Endothelial cell (in vitro differentiated cells): ENCODE data around the gene SLC16A11. TPM values are rescaled to one million over a fixed set of nuclear protein-coding genes. Genes with fewer than 3 reads are reported as not detected.
A peak's percentile ranks its signal among the peaks of the same experiment; 100 is the strongest.
"Not testable (repeated sequence)": the region's sequence is repeated elsewhere in the genome, so short reads cannot be mapped to it uniquely, and the experiment has no call there.

Experiments used
- DNase-seq: peaks from one replicate; pipeline ENCODE4 v3.0.0; 2021; ENCODE audit warnings: low spot score
- H3K27ac Mint-ChIP-seq: one replicate; pipeline ENCODE4 v1.8.0; 2021; ENCODE audit warnings: mixed read lengths, inconsistent platforms; ENCODE audit not compliant: unreplicated experiment
- H3K27me3 Mint-ChIP-seq: one replicate; pipeline ENCODE4 v1.8.0; 2021; ENCODE audit warnings: mild to moderate bottlenecking, moderate library complexity, mixed read lengths, inconsistent platforms; ENCODE audit not compliant: unreplicated experiment
- H3K36me3 Mint-ChIP-seq: one replicate; pipeline ENCODE4 v1.8.0; 2021; ENCODE audit warnings: mild to moderate bottlenecking, low read depth, mixed read lengths, inconsistent platforms; ENCODE audit not compliant: unreplicated experiment
- H3K4me1 Mint-ChIP-seq: one replicate; pipeline ENCODE4 v1.8.0; 2021; ENCODE audit warnings: mild to moderate bottlenecking, mixed read lengths, inconsistent platforms; ENCODE audit not compliant: unreplicated experiment
- H3K4me3 Mint-ChIP-seq: one replicate; pipeline ENCODE4 v1.8.0; 2021; ENCODE audit warnings: mild to moderate bottlenecking, mixed read lengths, inconsistent platforms; ENCODE audit not compliant: unreplicated experiment
- H3K9me3 Mint-ChIP-seq: one replicate; pipeline ENCODE4 v1.8.0; 2021; ENCODE audit warnings: mixed read lengths, inconsistent platforms; ENCODE audit not compliant: unreplicated experiment
- CTCF ChIP-seq: fragments of 200-600 bp; sonication (generic); IDR thresholded peaks from one replicate; pipeline ENCODE4 v1.5.0; 2021; ENCODE audit warnings: antibody characterized with exemption; ENCODE audit not compliant: unreplicated experiment
- total RNA-seq: library from RNA; stranded (reverse); fragmentation: NEBNext Ultra II Directional; extraction: Animal tissue kit (Norgen Biotek cat#: 25700); gene quantifications from one replicate; pipeline ENCODE4 v1.2.1, GENCODE V29; 2021; ENCODE audit not compliant: unreplicated experiment

Gene SLC16A11
- total RNA-seq, 1 donor from 2014 or later, result 0.33 TPM

DNA sequence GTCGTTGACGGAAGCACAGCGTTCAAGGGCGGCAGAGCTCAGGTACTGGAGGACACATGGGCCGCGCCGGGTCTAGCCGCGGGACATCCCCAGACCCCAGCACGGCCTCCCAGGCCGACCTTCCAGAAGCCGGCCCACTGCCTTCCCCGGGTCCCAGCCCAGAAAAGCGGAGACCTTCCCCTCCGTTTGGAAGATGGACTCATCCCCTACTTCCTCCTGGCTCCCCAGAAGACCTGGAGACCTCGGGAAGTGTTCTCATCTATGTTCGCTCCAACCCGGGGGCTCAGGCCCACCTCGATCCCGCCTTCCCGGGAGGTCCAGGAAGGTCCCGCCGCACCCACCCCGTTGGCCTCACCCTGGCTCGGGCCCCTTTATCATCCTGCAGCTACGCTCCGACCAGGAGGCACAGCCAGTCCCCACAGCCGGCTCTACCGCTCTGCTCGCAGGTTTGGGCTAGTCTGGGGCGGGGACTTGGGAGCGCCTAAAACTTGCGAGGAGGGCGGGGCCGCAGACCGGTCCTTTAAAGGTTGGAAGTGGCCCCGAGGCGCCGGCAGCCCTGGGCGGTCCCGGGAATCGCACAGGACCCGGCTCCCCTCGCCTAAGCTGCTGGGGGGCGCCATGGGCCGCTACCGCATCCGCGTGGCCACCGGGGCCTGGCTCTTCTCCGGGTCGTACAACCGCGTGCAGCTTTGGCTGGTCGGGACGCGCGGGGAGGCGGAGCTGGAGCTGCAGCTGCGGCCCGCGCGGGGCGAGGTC lies 48.2 kb downstream of the SLC16A11 start, which contains the start of gene ALOX12:
Gene ALOX12, plus strand, starts transcription at position 550 of the 756 bp plus-strand sequence. Its CDS starts 69 bp downstream, at position 619.
- Mint-ChIP-seq H3K27me3 (peaks cover 9% of the 10 kb centered on the region), H3K4me3 (peak within 1 kb of the TSS; percentile 74), H3K4me1 (peaks cover 11% of the 10 kb centered on the region), H3K36me3 (peaks cover 35% of the 10 kb centered on the region), H3K27ac (no peak within 1 kb of the TSS), H3K9me3 (no peaks in the 10 kb centered on the region)
- DNase-seq, result peak; percentile 46
- no peak for TF ChIP-seq CTCF

DNA sequence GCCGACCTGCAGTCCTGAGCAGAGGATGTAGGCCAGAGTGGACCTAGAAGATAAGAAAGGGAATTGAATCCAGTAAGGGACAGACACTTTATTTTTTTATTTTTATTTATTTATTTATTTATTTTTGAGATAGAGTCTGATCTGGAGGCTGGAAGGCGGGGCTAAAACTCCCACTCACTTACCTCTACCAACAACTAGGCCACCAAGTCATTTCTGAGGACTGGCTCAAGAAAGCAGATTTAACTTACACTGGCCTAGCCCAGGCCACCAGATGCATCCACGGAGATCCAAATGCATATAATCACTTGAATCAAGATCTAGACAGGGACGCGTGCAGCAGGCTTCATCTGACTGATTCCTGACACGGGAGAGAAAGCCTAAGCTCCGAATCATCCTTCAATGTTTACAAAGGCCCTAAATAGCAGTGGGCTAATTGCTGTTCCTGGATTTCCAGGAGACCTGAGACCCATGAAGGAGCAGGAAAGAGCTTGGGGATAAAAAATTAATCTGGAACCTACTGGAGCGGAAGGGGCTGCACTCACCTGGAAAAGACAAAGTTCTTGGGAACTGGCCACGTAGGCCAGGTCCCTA lies 49.1 kb downstream of the SLC16A11 start:
- H3K9me3 Mint-ChIP-seq, result no peaks in the 10 kb centered on the region
- H3K27me3 Mint-ChIP-seq, result peaks cover 9% of the 10 kb centered on the region
- H3K4me3 Mint-ChIP-seq, result peak overlapping the region; percentile 63
- TF ChIP-seq CTCF, result no peak
- no peak overlapping the region for H3K27ac Mint-ChIP-seq
- peaks cover 29% of the 10 kb centered on the region for H3K36me3 Mint-ChIP-seq
- DNase-seq, result no peak
- H3K4me1 Mint-ChIP-seq, result peaks cover 11% of the 10 kb centered on the region

DNA sequence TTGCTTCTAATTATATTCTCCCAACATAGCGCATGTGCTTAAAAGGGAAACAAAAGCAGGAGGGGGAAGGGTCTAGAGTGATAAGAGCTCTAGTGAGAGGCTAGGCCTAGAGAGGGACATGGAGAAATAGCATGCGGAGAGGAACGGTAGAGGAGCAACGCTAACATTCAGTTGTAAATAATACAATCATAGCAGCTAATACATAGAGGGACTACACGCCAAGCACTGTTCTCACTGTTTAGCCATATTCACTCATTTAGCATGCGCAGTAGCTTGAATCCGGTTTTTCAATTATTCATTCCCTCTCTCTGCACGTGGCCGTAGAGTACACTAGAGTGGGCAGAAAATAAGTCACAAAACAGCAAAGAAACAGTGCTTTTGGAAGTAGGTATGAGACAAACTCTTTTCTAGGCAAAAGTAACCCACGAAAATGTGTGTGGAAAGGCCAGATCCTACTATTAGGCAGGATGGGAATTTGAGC lies 49.7 kb downstream of the SLC16A11 start:
- peaks cover 11% of the 10 kb centered on the region for H3K4me1 Mint-ChIP-seq
- peaks cover 23% of the 10 kb centered on the region for H3K36me3 Mint-ChIP-seq
- no peaks in the 10 kb centered on the region for H3K9me3 Mint-ChIP-seq
- no peak overlapping the region for H3K27ac Mint-ChIP-seq
- H3K4me3 Mint-ChIP-seq, result no peak overlapping the region
- H3K27me3 Mint-ChIP-seq, result peaks cover 9% of the 10 kb centered on the region
- no peak for DNase-seq
- TF ChIP-seq CTCF, result no peak

DNA sequence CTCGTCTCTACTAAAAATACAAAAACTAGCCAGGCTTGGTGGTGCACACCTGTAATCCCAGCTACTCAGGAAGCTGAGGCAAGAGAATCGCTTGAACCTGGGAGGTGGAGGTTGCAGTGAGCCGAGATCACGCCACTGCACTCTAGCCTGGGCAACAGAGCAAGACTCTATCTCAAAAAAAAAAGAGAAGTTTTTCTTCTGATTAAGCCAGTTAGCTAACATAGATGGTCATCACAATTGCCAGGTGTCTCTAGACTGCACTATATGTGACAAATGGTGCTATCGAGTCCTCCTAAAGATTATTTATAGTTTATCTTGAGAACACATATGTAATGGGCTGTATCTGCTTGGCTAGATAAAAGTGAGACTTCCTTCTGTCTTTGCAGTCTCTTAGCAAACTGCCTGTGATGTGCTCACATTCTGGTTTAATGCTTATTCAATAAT lies 50.3 kb downstream of the SLC16A11 start:
- H3K4me3 Mint-ChIP-seq, H3K9me3 Mint-ChIP-seq, H3K27ac Mint-ChIP-seq, DNase-seq, H3K27me3 Mint-ChIP-seq: not testable (repeated sequence)
- Mint-ChIP-seq H3K4me1 (peaks cover 11% of the 10 kb centered on the region), H3K36me3 (peaks cover 20% of the 10 kb centered on the region)

Other genes starting within 250 kb of the SLC16A11 start
- gene TEKT1, start 212.4 kb downstream of the SLC16A11 start, total RNA-seq, result 1.2 TPM
- gene ALOX12, start 48.0 kb downstream of the SLC16A11 start, total RNA-seq, result not detected
- 249 TPM for gene RNASEK, start 31.5 kb downstream of the SLC16A11 start, total RNA-seq
- 271 TPM for gene BCL6B, start 21.0 kb downstream of the SLC16A11 start, total RNA-seq
- gene SLC16A13, start 8.1 kb downstream of the SLC16A11 start, total RNA-seq, result 25.8 TPM
- 30.4 TPM for gene CLEC10A, start 36.2 kb upstream of the SLC16A11 start, total RNA-seq
- 0.41 TPM for gene ASGR2, start 70.7 kb upstream of the SLC16A11 start, total RNA-seq
- 23.9 TPM for gene ASGR1, start 135.3 kb upstream of the SLC16A11 start, total RNA-seq
- gene DLG4, start 175.7 kb upstream of the SLC16A11 start, total RNA-seq, result 44.3 TPM
- 281 TPM for gene ACADVL, start 175.8 kb upstream of the SLC16A11 start, total RNA-seq
- 58.2 TPM for gene DVL2, start 190.4 kb upstream of the SLC16A11 start, total RNA-seq
- 80.9 TPM for gene PHF23, start 195.4 kb upstream of the SLC16A11 start, total RNA-seq
- gene GABARAP, start 198.4 kb upstream of the SLC16A11 start, total RNA-seq, result 418 TPM
- gene CTDNEP1, start 207.6 kb upstream of the SLC16A11 start, total RNA-seq, result 148 TPM
- gene ELP5, start 208.1 kb upstream of the SLC16A11 start, total RNA-seq, result 36.9 TPM
- gene CLDN7, start 218.4 kb upstream of the SLC16A11 start, total RNA-seq, result 65.7 TPM
- gene SLC2A4, start 237.6 kb upstream of the SLC16A11 start, total RNA-seq, result 2.2 TPM